Upper lobe of left lung (tissue), 6 donors: ENCODE measurements around the gene FOXP1. TPM values are rescaled to one million over a fixed set of nuclear protein-coding genes. Genes with fewer than 3 reads are reported as not detected.

Source experiments
- ATAC-seq, 2 donors: fragments of 200-7000 bp; cut with Tn5 transposase; one replicate each; pipeline ENCODE4 v1.9.1; 2022; ENCODE audit warnings: mild to moderate bottlenecking in 2 of 2, moderate library complexity in 2 of 2; ENCODE audit not compliant: low FRiP score in 2 of 2
- DNase-seq, 2 donors: peaks; one replicate each; pipeline ENCODE4 v3.0.0-alpha.2; 2019 to 2020
- H3K27ac ChIP-seq, 4 donors: fragments of 200-600 bp; sonication (generic); one replicate each; pipeline ENCODE4 v1.5.1; 2016 to 2019
- H3K27me3 ChIP-seq, 4 donors: fragments of 200-600 bp; sonication (generic); one replicate each; pipeline ENCODE4 v1.5.1; 2017 to 2019
- H3K36me3 ChIP-seq, 4 donors: fragments of 200-600 bp; sonication (generic); one replicate each; pipeline ENCODE4 v1.5.1; 2016 to 2019
- H3K4me1 ChIP-seq, 4 donors: fragments of 200-600 bp; sonication (generic); one replicate each; pipeline ENCODE4 v1.5.1; 2018 to 2019
- H3K4me3 ChIP-seq, 4 donors: fragments of 200-600 bp; sonication (generic); one replicate each; pipeline ENCODE4 v1.5.1; 2017 to 2019; ENCODE audit warnings: mild to moderate bottlenecking in 2 of 4, moderate library complexity in 1 of 4
- H3K9me3 ChIP-seq, 4 donors: fragments of 200-600 bp; sonication (generic); one replicate each; pipeline ENCODE4 v1.5.1; 2018 to 2019
- CTCF ChIP-seq, 6 experiments: fragments of 450-650 bp in 4 of 6; fragments of 200-600 bp in 2 of 6; sonication (generic) in 2 of 6; IDR thresholded peaks; one replicate each; pipeline ENCODE4 v1.5.1; 2016 to 2019; ENCODE audit warnings: antibody characterized with exemption in 6 of 6
- EP300 ChIP-seq, 4 donors: sonication (generic); formaldehyde crosslinking; IDR thresholded peaks; one replicate each; pipeline ENCODE4 v1.5.1; 2017; ENCODE audit warnings: antibody characterized with exemption in 4 of 4, control low read depth in 2 of 4
- POLR2A ChIP-seq, 4 donors: fragments of 450-650 bp; IDR thresholded peaks; one replicate each; pipeline ENCODE4 v1.5.1; 2016 to 2017; ENCODE audit warnings: antibody characterized with exemption in 4 of 4, mild to moderate bottlenecking in 2 of 4
- POLR2AphosphoS5 ChIP-seq, 2 donors: sonication (generic); formaldehyde crosslinking; IDR thresholded peaks; one replicate each; pipeline ENCODE4 v1.5.1; 2017; ENCODE audit warnings: antibody characterized with exemption in 2 of 2
- WGBS, 2 donors: methylation state at CpG; one replicate each; pipeline ENCODE4 v1.1.5; 2017 to 2018; 5-methylcytosine and 5-hydroxymethylcytosine counted together
- total RNA-seq, 6 donors: library from RNA; depleted of rRNA in 4 of 6; stranded (reverse); fragments of >200 nt in 4 of 6; gene quantifications; one replicate each; pipeline versions ENCODE4 v1.1.0 to v1.2.1, GENCODE V29; 2016 to 2021
- donor health status: DM: no; HTN: no; CAD: no; lungs with moderate emphysema.
- donor health status: DM: no; HTN: yes; CAD: no; lungs with severe emphysema.

Gene FOXP1
- total RNA-seq, 6 donors from 2014 or later = 103 to 248 (median 134) TPM

DNA sequence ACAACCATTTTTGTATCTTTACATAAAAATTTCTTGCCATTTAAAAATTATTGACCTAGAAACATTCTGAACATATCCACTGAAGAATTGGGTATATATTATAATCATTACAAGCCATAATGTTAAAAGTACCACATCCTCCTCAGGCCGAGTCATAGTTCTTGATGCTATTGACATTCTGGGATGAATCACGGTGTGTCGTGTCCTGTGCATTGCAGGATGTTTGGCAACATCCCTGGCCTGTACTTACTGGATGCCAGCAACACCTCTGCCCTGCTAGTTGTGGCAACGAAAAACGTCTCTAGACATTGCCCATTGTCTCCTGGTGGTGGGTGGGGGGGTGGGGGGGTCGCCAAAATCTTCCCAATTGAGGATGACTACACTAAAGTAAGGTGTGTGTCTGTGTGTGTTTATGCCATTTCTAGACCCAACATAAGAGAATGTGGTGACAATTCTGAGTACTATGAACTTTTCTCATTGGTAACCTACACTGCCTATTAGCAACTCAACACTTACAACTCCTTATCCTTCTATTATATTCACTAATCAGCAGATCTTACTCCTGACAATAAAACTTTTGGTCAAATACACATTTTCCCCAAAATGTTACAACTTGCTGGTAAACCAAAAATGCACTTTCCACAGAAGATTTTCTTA, 471.6 kb downstream of the FOXP1 start:
- H3K27ac ChIP-seq = peak overlapping the region in 3 of 4 donors; percentile 4 to 52 (median 22)
- peaks cover 13 to 37% (median 17%) of the 10 kb centered on the region in 4 donors for H3K4me1 ChIP-seq
- ATAC-seq (no peak), DNase-seq (no peak)
- H3K36me3 ChIP-seq = peaks cover 3 to 16% (median 13%) of the 10 kb centered on the region in 4 donors
- H3K9me3 ChIP-seq = no peaks in the 10 kb centered on the region
- TF ChIP-seq CTCF (IDR thresholded peaks at IDR 0.05) (no peak), POLR2A (IDR thresholded peaks at IDR 0.05) (no peak), EP300 (IDR thresholded peaks at IDR 0.05) (no peak), POLR2AphosphoS5 (IDR thresholded peaks at IDR 0.05) (no peak)
- WGBS, 2 donors = 60 to 70% methylated on average over 4 to 6 of the region's 6 CpGs
- no peaks in the 10 kb centered on the region for H3K27me3 ChIP-seq
- H3K4me3 ChIP-seq = no peak overlapping the region

DNA sequence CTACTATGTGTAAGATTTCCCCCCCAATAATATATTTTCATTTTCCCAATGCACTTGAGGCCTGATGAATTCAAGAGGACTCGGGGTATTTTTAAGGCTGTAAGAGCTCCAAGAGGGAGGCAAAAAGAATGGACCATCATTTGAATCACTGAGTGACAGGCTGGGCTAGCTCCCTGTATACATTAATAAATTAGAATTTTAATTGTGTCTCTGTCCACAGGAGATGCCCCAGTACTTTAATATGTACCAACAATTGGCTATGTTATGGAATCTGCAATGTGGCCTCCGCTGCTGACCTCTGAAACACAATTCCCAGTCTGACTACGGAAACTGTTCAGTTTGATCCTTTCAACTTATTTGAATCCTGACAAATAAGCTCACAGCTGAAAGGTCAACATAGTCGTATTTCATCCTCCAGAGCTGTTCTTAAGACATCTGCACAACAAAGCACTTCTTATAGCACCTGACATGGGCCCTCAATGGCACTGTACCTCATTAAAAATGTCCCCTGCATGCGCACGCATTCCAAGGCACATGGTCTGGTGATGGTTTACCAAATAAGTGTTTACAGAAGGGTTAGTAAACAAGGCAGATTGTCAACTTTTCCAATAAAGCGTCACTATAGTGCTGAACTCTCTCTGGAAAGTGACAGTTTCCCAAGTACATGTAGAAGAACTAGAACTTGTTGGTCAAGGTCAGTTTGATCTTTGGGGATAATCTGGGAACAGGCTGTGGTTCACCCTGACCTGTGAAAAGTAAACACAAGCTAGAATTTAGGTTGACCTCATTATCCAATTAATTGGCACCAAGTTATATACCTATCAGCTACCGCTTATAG, 472.9 kb downstream of the FOXP1 start:
- no peak for TF ChIP-seq CTCF (IDR thresholded peaks at IDR 0.05)
- no peak for TF ChIP-seq POLR2AphosphoS5 (IDR thresholded peaks at IDR 0.05)
- no peak for TF ChIP-seq EP300 (IDR thresholded peaks at IDR 0.05)
- no peak for TF ChIP-seq POLR2A (IDR thresholded peaks at IDR 0.05)
- DNase-seq (no peak), ATAC-seq (no peak)
- Histone ChIP-seq H3K27ac (peak overlapping the region in 1 of 4 donors; percentile 20), H3K27me3 (no peaks in the 10 kb centered on the region), H3K9me3 (no peaks in the 10 kb centered on the region), H3K36me3 (peaks cover 3 to 16% (median 13%) of the 10 kb centered on the region in 4 donors), H3K4me1 (peaks cover 13 to 40% (median 18%) of the 10 kb centered on the region in 4 donors), H3K4me3 (no peak overlapping the region)
- WGBS, 2 donors = 92 to 94% methylated on average over 8 of the region's 8 CpGs

GRCh38 chr3:71109977-71110285, 473.6 kb downstream of the FOXP1 start:
- ATAC-seq (no peak), DNase-seq (no peak)
- H3K27ac ChIP-seq = peak overlapping the region in 2 of 4 donors; percentile 20 to 51
- WGBS, 2 donors = 58 to 59% methylated on average over 3 of the region's 3 CpGs
- TF ChIP-seq CTCF (IDR thresholded peaks at IDR 0.05) = no peak
- TF ChIP-seq POLR2AphosphoS5 (IDR thresholded peaks at IDR 0.05) = no peak
- TF ChIP-seq POLR2A (IDR thresholded peaks at IDR 0.05) = no peak
- no peak for TF ChIP-seq EP300 (IDR thresholded peaks at IDR 0.05)
- H3K4me1 ChIP-seq = peaks cover 13 to 44% (median 22%) of the 10 kb centered on the region in 4 donors
- H3K27me3 ChIP-seq = no peaks in the 10 kb centered on the region
- H3K4me3 ChIP-seq = no peak overlapping the region
- H3K9me3 ChIP-seq = no peaks in the 10 kb centered on the region
- peaks cover 3 to 16% (median 13%) of the 10 kb centered on the region in 4 donors for H3K36me3 ChIP-seq

GRCh38 chr3:71109241-71109976, 474.1 kb downstream of the FOXP1 start:
- H3K9me3 ChIP-seq = no peaks in the 10 kb centered on the region
- peaks cover 17 to 49% (median 25%) of the 10 kb centered on the region in 4 donors for H3K4me1 ChIP-seq
- no peak for DNase-seq
- no peak overlapping the region for H3K4me3 ChIP-seq
- no peak for TF ChIP-seq EP300 (IDR thresholded peaks at IDR 0.05)
- no peak for TF ChIP-seq CTCF (IDR thresholded peaks at IDR 0.05)
- H3K27me3 ChIP-seq = no peaks in the 10 kb centered on the region
- 80 to 89% methylated on average over 8 of the region's 8 CpGs for WGBS, 2 donors
- H3K36me3 ChIP-seq = peaks cover 3 to 16% (median 13%) of the 10 kb centered on the region in 4 donors
- peak overlapping the region in 2 of 4 donors; percentile 20 to 68 for H3K27ac ChIP-seq
- no peak for ATAC-seq
